Stimulated activated effector memory CD8-positive, alpha-beta T cell treated with anti-CD3 and anti-CD28 coated beads, Interleukin-12 subunit alpha, Interleukin-12 subunit beta, amount 100 ng/mL, for 72 hours (primary cell): ENCODE data around the gene TAGLN2.

Experiments used
- ATAC-seq: fragments of 150-1000 bp; cut with Tn5 transposase; 2 replicates; pipeline ENCODE4 v1.10.0; 2021
- DNase-seq, 2 donors: peaks; one replicate each; pipeline ENCODE4 v3.0.0; 2021 to 2022; ENCODE audit warnings: low spot score in 2 of 2
- H3K27ac Mint-ChIP-seq: one replicate; pipeline ENCODE4 v1.8.0; 2022; ENCODE audit warnings: mild to moderate bottlenecking, mixed read lengths
- H3K36me3 Mint-ChIP-seq: one replicate; pipeline ENCODE4 v1.8.0; 2022; ENCODE audit warnings: mild to moderate bottlenecking, mixed read lengths
- H3K4me1 Mint-ChIP-seq: one replicate; pipeline ENCODE4 v1.8.0; 2022; ENCODE audit warnings: mixed read lengths
- H3K4me3 Mint-ChIP-seq: one replicate; pipeline ENCODE4 v1.8.0; 2022; ENCODE audit warnings: mild to moderate bottlenecking, mixed read lengths
- H3K9me3 Mint-ChIP-seq: one replicate; pipeline ENCODE4 v1.8.0; 2022; ENCODE audit warnings: mixed read lengths

Gene TAGLN2

GRCh38 chr1:159922511-159923202 lies 2.6 kb downstream of the TAGLN2 start:
- no peak for ATAC-seq
- no peaks in the 10 kb centered on the region for H3K9me3 Mint-ChIP-seq
- no peak for DNase-seq
- peak overlapping the region; percentile 100 for H3K27ac Mint-ChIP-seq
- peak overlapping the region; percentile 97 for H3K4me3 Mint-ChIP-seq
- peaks cover 86% of the 10 kb centered on the region for H3K4me1 Mint-ChIP-seq
- H3K36me3 Mint-ChIP-seq, result peaks cover 87% of the 10 kb centered on the region

GRCh38 chr1:159921700-159922504 lies 3.4 kb downstream of the TAGLN2 start:
- peaks cover 86% of the 10 kb centered on the region for H3K4me1 Mint-ChIP-seq
- no peaks in the 10 kb centered on the region for H3K9me3 Mint-ChIP-seq
- H3K36me3 Mint-ChIP-seq, result peaks cover 94% of the 10 kb centered on the region
- ATAC-seq (peak; percentile 4), DNase-seq (peak; percentile 28 to 77)
- H3K4me3 Mint-ChIP-seq, result peak overlapping the region; percentile 97
- peak overlapping the region; percentile 100 for H3K27ac Mint-ChIP-seq

GRCh38 chr1:159921251-159921650 lies 4.1 kb downstream of the TAGLN2 start:
- peak; percentile 40 for ATAC-seq

GRCh38 chr1:159920651-159921050 lies 4.7 kb downstream of the TAGLN2 start:
- DNase-seq (no peak), ATAC-seq (no peak)
- H3K9me3 Mint-ChIP-seq, result no peaks in the 10 kb centered on the region
- H3K27ac Mint-ChIP-seq, result peak overlapping the region; percentile 100
- peaks cover 74% of the 10 kb centered on the region for H3K4me1 Mint-ChIP-seq
- H3K4me3 Mint-ChIP-seq, result peak overlapping the region; percentile 97
- H3K36me3 Mint-ChIP-seq, result peaks cover 100% of the 10 kb centered on the region

More at GRCh38 chr1:159921251-159921650, 4.1 kb downstream of the TAGLN2 start:
- no peak for DNase-seq
- Mint-ChIP-seq H3K4me3 (peak overlapping the region; percentile 97), H3K4me1 (peaks cover 80% of the 10 kb centered on the region), H3K9me3 (no peaks in the 10 kb centered on the region), H3K36me3 (peaks cover 98% of the 10 kb centered on the region), H3K27ac (peak overlapping the region; percentile 100)

- Mint-ChIP-seq H3K4me1 (peaks cover 69% of the 10 kb centered on the region), H3K36me3 (peaks cover 100% of the 10 kb centered on the region), H3K27ac (peak overlapping the region; percentile 100), H3K9me3 (no peaks in the 10 kb centered on the region), H3K4me3 (peak overlapping the region; percentile 97)
- ATAC-seq, result no peak
- no peak for DNase-seq
Measured at GRCh38 chr1:159920202-159920601, 5.1 kb downstream of the TAGLN2 start.

GRCh38 chr1:159919236-159919865 lies 6.0 kb downstream of the TAGLN2 start:
- Mint-ChIP-seq H3K27ac (peak overlapping the region; percentile 100), H3K36me3 (peaks cover 97% of the 10 kb centered on the region), H3K4me3 (no peak overlapping the region), H3K9me3 (no peaks in the 10 kb centered on the region), H3K4me1 (peaks cover 71% of the 10 kb centered on the region)
- ATAC-seq (no peak), DNase-seq (no peak)

GRCh38 chr1:159918352-159919200 lies 6.7 kb downstream of the TAGLN2 start:
- peak overlapping the region; percentile 100 for H3K27ac Mint-ChIP-seq
- H3K4me3 Mint-ChIP-seq, result peak overlapping the region; percentile 23
- DNase-seq, result no peak
- ATAC-seq, result no peak
- peaks cover 93% of the 10 kb centered on the region for H3K36me3 Mint-ChIP-seq
- H3K4me1 Mint-ChIP-seq, result peaks cover 71% of the 10 kb centered on the region
- no peaks in the 10 kb centered on the region for H3K9me3 Mint-ChIP-seq

GRCh38 chr1:159917533-159918351 lies 7.6 kb downstream of the TAGLN2 start:
- ATAC-seq (no peak), DNase-seq (no peak)
- Mint-ChIP-seq H3K4me3 (peak overlapping the region; percentile 23), H3K9me3 (no peaks in the 10 kb centered on the region), H3K27ac (peak overlapping the region; percentile 88), H3K4me1 (peaks cover 71% of the 10 kb centered on the region), H3K36me3 (peaks cover 88% of the 10 kb centered on the region)

GRCh38 chr1:159916242-159917051 lies 8.9 kb downstream of the TAGLN2 start:
- H3K36me3 Mint-ChIP-seq, result peaks cover 79% of the 10 kb centered on the region
- no peaks in the 10 kb centered on the region for H3K9me3 Mint-ChIP-seq
- no peak overlapping the region for H3K4me3 Mint-ChIP-seq
- H3K27ac Mint-ChIP-seq, result peak overlapping the region; percentile 84
- no peak for ATAC-seq
- DNase-seq, result no peak
- H3K4me1 Mint-ChIP-seq, result peaks cover 71% of the 10 kb centered on the region

- no peak for DNase-seq
- ATAC-seq, result no peak
- peaks cover 71% of the 10 kb centered on the region for H3K4me1 Mint-ChIP-seq
- H3K9me3 Mint-ChIP-seq, result no peaks in the 10 kb centered on the region
- peak overlapping the region; percentile 84 for H3K27ac Mint-ChIP-seq
- H3K36me3 Mint-ChIP-seq, result peaks cover 78% of the 10 kb centered on the region
- no peak overlapping the region for H3K4me3 Mint-ChIP-seq
Measured at GRCh38 chr1:159915571-159916241, 9.6 kb downstream of the TAGLN2 start.

GRCh38 chr1:159914252-159915018 lies 10.9 kb downstream of the TAGLN2 start:
- peaks cover 70% of the 10 kb centered on the region for H3K4me1 Mint-ChIP-seq
- H3K36me3 Mint-ChIP-seq, result peaks cover 69% of the 10 kb centered on the region
- no peak for ATAC-seq
- no peak overlapping the region for H3K4me3 Mint-ChIP-seq
- peak overlapping the region; percentile 97 for H3K27ac Mint-ChIP-seq
- DNase-seq, result no peak
- no peaks in the 10 kb centered on the region for H3K9me3 Mint-ChIP-seq

- Mint-ChIP-seq H3K27ac (peak overlapping the region; percentile 97), H3K4me3 (no peak overlapping the region), H3K36me3 (peaks cover 61% of the 10 kb centered on the region), H3K4me1 (peaks cover 66% of the 10 kb centered on the region), H3K9me3 (no peaks in the 10 kb centered on the region)
- ATAC-seq (no peak), DNase-seq (no peak)
Measured at GRCh38 chr1:159913451-159914192, 11.7 kb downstream of the TAGLN2 start.
